Loucy (cell line): ENCODE data around the gene ZDHHC8.

Experiments
- H2AFZ ChIP-seq: fragments of 200-600 bp; sonication (generic); 2 replicates; pipeline ENCODE4 v1.6.0; 2016; ENCODE audit warnings: antibody characterized with exemption, mild to moderate bottlenecking, low read length, moderate library complexity
- H3F3A ChIP-seq: fragments of 200-600 bp; 2 replicates; pipeline ENCODE4 v1.6.0; 2016; ENCODE audit warnings: antibody characterized with exemption, low read depth, mild to moderate bottlenecking
- H3K27me3 ChIP-seq: fragments of 200-600 bp; sonication (generic); 2 replicates; pipeline ENCODE4 v1.6.1; 2014; ENCODE audit warnings: low read length, mild to moderate bottlenecking; ENCODE audit not compliant: insufficient read depth, poor library complexity, severe bottlenecking
- H3K36me3 ChIP-seq: fragments of 200-600 bp; sonication (generic); 2 replicates; pipeline ENCODE4 v1.6.1; 2016; ENCODE audit warnings: low read length; ENCODE audit not compliant: insufficient read depth
- H3K4me1 ChIP-seq: fragments of 200-600 bp; sonication (generic); 2 replicates; pipeline ENCODE4 v1.5.1; 2014; ENCODE audit warnings: low read length, mild to moderate bottlenecking; ENCODE audit not compliant: insufficient read depth, poor library complexity, severe bottlenecking
- H3K4me2 ChIP-seq: fragments of 200-600 bp; sonication (generic); 2 replicates; pipeline ENCODE4 v1.6.0; 2014; ENCODE audit warnings: antibody characterized with exemption, low read length, low read depth, mild to moderate bottlenecking; ENCODE audit not compliant: poor library complexity, severe bottlenecking
- H3K4me3 ChIP-seq: fragments of 200-600 bp; sonication (generic); 2 replicates; pipeline ENCODE4 v1.5.1; 2014; ENCODE audit warnings: low read length, mild to moderate bottlenecking, mixed read lengths; ENCODE audit not compliant: poor library complexity, severe bottlenecking
- H3K79me2 ChIP-seq: fragments of 200-600 bp; sonication (generic); 2 replicates; pipeline ENCODE4 v1.6.1; 2014; ENCODE audit warnings: low read length; ENCODE audit not compliant: insufficient read depth
- H3K9ac ChIP-seq: fragments of 200-600 bp; sonication (generic); 2 replicates; pipeline ENCODE4 v1.6.0; 2014; ENCODE audit warnings: mild to moderate bottlenecking, low read depth, low read length, moderate library complexity; ENCODE audit not compliant: poor library complexity, severe bottlenecking
- H3K9me2 ChIP-seq: fragments of 200-600 bp; sonication (generic); replicated peaks from 2 replicates; pipeline ENCODE4 v1.6.1; 2016; ENCODE audit warnings: low read depth, low read length, mixed read lengths
- H3K9me3 ChIP-seq: fragments of 200-600 bp; sonication (generic); 2 replicates; pipeline ENCODE4 v1.6.1; 2014; ENCODE audit warnings: mild to moderate bottlenecking, antibody characterized with exemption, low read length, low read depth; ENCODE audit not compliant: insufficient read depth
- H4K20me1 ChIP-seq: fragments of 200-600 bp; sonication (generic); 2 replicates; pipeline ENCODE4 v1.6.0; 2014; ENCODE audit warnings: antibody characterized with exemption, low read length, mild to moderate bottlenecking; ENCODE audit not compliant: insufficient read depth, poor library complexity, severe bottlenecking
- CTCF ChIP-seq: fragments of 200-600 bp; sonication (generic); conservative IDR thresholded peaks from 2 replicates; pipeline ENCODE4 v1.5.1; 2014; ENCODE audit warnings: mild to moderate bottlenecking, antibody characterized with exemption, low read length
- EZH2phosphoT487 ChIP-seq: fragments of 200-600 bp; IDR thresholded peaks from 2 replicates; pipeline ENCODE4 v1.6.1; 2018; ENCODE audit warnings: antibody characterized with exemption, mild to moderate bottlenecking, moderate library complexity, borderline replicate concordance

Gene ZDHHC8

GRCh38 chr22:20186183-20186870 lies 54.7 kb downstream of the ZDHHC8 start:
- Histone ChIP-seq H3K9ac (no peak overlapping the region), H3K27me3 (no peaks in the 10 kb centered on the region), H3F3A (no peaks in the 10 kb centered on the region), H3K9me3 (no peaks in the 10 kb centered on the region), H3K4me2 (no peak overlapping the region), H3K79me2 (no peaks in the 10 kb centered on the region), H3K4me3 (no peak overlapping the region), H3K4me1 (no peaks in the 10 kb centered on the region), H2AFZ (no peak overlapping the region), H3K9me2 (no peaks in the 10 kb centered on the region), H3K36me3 (no peaks in the 10 kb centered on the region), H4K20me1 (no peaks in the 10 kb centered on the region)
- TF ChIP-seq EZH2phosphoT487 (no peak), CTCF (peak; percentile 55)

- Histone ChIP-seq H3K4me1 (no peaks in the 10 kb centered on the region), H3K36me3 (no peaks in the 10 kb centered on the region), H3K9me3 (no peaks in the 10 kb centered on the region), H2AFZ (no peak overlapping the region), H3K79me2 (no peaks in the 10 kb centered on the region), H3K9ac (no peak overlapping the region), H3K27me3 (no peaks in the 10 kb centered on the region), H3F3A (no peaks in the 10 kb centered on the region), H4K20me1 (no peaks in the 10 kb centered on the region), H3K4me2 (no peak overlapping the region), H3K4me3 (no peak overlapping the region), H3K9me2 (no peaks in the 10 kb centered on the region)
- TF ChIP-seq CTCF = no peak
- TF ChIP-seq EZH2phosphoT487 = no peak
Measured at GRCh38 chr22:20186871-20187546, 55.4 kb downstream of the ZDHHC8 start.

GRCh38 chr22:20187777-20188566 lies 56.4 kb downstream of the ZDHHC8 start:
- no peaks in the 10 kb centered on the region for H4K20me1 ChIP-seq
- no peak overlapping the region for H3K4me2 ChIP-seq
- no peaks in the 10 kb centered on the region for H3K4me1 ChIP-seq
- H3K36me3 ChIP-seq = no peaks in the 10 kb centered on the region
- no peaks in the 10 kb centered on the region for H3K9me2 ChIP-seq
- H3K79me2 ChIP-seq = no peaks in the 10 kb centered on the region
- H3K27me3 ChIP-seq = no peaks in the 10 kb centered on the region
- no peaks in the 10 kb centered on the region for H3F3A ChIP-seq
- no peak overlapping the region for H3K9ac ChIP-seq
- no peaks in the 10 kb centered on the region for H3K9me3 ChIP-seq
- H2AFZ ChIP-seq = no peak overlapping the region
- no peak overlapping the region for H3K4me3 ChIP-seq
- no peak for TF ChIP-seq CTCF
- no peak for TF ChIP-seq EZH2phosphoT487
